SJCRH30 (cell line): ENCODE data around the gene RPL15. TPM values are rescaled to one million over a fixed set of nuclear protein-coding genes. Genes with fewer than 3 reads are reported as not detected.
"Not testable (repeated sequence)": the region's sequence is repeated elsewhere in the genome, so short reads cannot be mapped to it uniquely, and the experiment has no call there.

Experiments used
- DNase-seq, 2 experiments: peaks; one replicate each; pipeline ENCODE4 v3.0.0-alpha.2; 2015 to 2020
- H3K27ac ChIP-seq: fragments of 250-450 bp; sonication (Bioruptor Pico); 2 replicates; pipeline ENCODE4 v1.5.1; 2020; ENCODE audit warnings: mild to moderate bottlenecking, moderate library complexity
- H3K27me3 ChIP-seq: fragments of 250-450 bp; sonication (Bioruptor Pico); 2 replicates; pipeline ENCODE4 v1.5.1; 2020; ENCODE audit warnings: mild to moderate bottlenecking, moderate library complexity
- H3K36me3 ChIP-seq: fragments of 250-450 bp; sonication (Bioruptor Pico); 2 replicates; pipeline ENCODE4 v1.5.1; 2020; ENCODE audit warnings: mild to moderate bottlenecking, moderate library complexity
- H3K4me1 ChIP-seq: fragments of 250-450 bp; sonication (Bioruptor Pico); 2 replicates; pipeline ENCODE4 v1.5.1; 2020; ENCODE audit warnings: mild to moderate bottlenecking, moderate library complexity
- H3K4me3 ChIP-seq: fragments of 250-450 bp; sonication (Bioruptor Pico); 2 replicates; pipeline ENCODE4 v1.5.1; 2020; ENCODE audit warnings: mild to moderate bottlenecking, moderate library complexity
- H3K9me3 ChIP-seq: fragments of 250-450 bp; sonication (Bioruptor Pico); replicated peaks from 2 replicates; pipeline ENCODE4 v1.5.1; 2020; ENCODE audit warnings: mild to moderate bottlenecking, moderate library complexity
- total RNA-seq: library from RNA; depleted of rRNA; stranded (reverse); fragments of >200 nt; shearing (Covaris generic); gene quantifications from 2 replicates; pipeline ENCODE4 v1.2.3, GENCODE V29; 2014

Gene RPL15
- total RNA-seq, 1 experiment from 2014 or later = 5,670 TPM

- Histone ChIP-seq H3K27ac (no peak overlapping the region), H3K36me3 (peaks cover 37% of the 10 kb centered on the region), H3K4me3 (no peak overlapping the region), H3K27me3 (no peaks in the 10 kb centered on the region), H3K4me1 (peaks cover 14% of the 10 kb centered on the region), H3K9me3 (no peaks in the 10 kb centered on the region)
- no peak for DNase-seq
These were observed 3.8 kb upstream of the RPL15 start for GRCh38 chr3:23913182-23913581.

- no peak for DNase-seq
- no peaks in the 10 kb centered on the region for H3K9me3 ChIP-seq
- H3K4me3 ChIP-seq = no peak overlapping the region
- peaks cover 17% of the 10 kb centered on the region for H3K4me1 ChIP-seq
- no peaks in the 10 kb centered on the region for H3K27me3 ChIP-seq
- H3K36me3 ChIP-seq = peaks cover 41% of the 10 kb centered on the region
- no peak overlapping the region for H3K27ac ChIP-seq
These were observed 2.8 kb upstream of the RPL15 start for GRCh38 chr3:23913873-23914743.

DNA sequence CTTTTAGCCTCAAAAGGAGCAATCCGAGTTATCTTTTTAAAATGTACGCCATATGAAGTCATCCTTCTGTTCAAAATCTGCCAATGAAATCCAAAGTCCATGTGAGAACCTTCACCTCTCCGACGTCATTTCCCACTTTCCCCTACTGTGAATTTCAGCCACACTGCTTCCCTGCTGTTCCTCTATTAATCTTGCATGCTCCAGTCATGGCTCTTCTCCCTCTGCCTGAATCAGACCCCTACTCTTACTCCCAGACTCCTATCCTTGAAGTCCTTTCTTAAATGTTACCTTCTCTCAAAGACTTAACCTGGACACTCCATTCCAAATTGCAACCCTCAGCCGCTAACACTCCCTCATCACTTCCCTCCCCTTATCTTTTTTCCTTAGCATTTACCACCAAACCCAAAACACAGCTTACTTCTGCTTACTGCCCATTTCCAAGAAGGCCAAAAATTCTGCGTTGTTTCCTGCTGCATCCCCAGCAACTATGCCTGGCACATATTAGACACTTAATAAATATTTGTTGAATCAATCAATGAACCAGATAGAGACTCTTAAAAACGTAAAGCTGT, 1.3 kb upstream of the RPL15 start:
- Histone ChIP-seq H3K4me3 (peak overlapping the region; percentile 83), H3K27ac (peak overlapping the region; percentile 85; the same call in 1 of the 2 replicates), H3K9me3 (no peaks in the 10 kb centered on the region), H3K4me1 (peaks cover 17% of the 10 kb centered on the region), H3K27me3 (no peaks in the 10 kb centered on the region), H3K36me3 (peaks cover 44% of the 10 kb centered on the region)
- DNase-seq = peak; percentile 34 to 70

DNA sequence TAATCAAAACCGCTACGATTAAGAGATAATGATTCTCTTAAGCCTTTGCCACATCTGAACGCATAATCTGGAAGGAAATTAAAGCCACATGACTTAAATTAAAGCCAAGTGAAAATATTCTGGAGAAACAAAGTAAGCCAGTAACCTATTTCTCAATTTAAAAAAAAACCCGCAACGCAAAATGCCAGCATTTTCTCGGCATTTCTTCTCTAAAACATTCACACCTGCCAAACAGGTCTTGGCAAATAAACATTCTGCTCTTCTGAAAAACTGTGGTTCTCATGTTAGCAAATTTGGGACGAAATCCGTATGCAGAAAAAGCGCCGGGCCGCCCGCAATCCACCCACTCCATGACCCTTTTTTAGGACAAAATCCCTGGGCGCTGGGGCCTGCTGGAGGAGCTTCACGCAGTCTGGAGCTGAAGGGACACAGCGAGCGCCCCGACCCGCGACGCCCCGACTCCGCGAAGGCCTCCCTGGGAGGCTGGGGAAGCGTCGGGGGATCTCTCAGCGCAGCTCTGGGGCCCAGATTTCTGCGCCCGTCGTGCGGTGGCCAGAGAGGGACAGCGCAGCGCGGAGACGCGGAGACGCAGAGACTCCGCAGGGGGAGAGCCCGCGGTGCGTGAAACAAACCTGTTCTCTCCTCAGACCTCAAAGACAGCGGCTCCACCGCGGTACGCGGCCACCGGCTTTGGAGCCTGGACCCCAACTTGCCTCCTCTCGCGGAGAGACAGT, 613 bp upstream of the RPL15 start:
- Histone ChIP-seq H3K27ac (peak overlapping the region; percentile 85), H3K4me3 (peak overlapping the region; percentile 83), H3K27me3 (no peaks in the 10 kb centered on the region), H3K36me3 (peaks cover 46% of the 10 kb centered on the region), H3K4me1 (peaks cover 17% of the 10 kb centered on the region), H3K9me3 (no peaks in the 10 kb centered on the region)
- no peak for DNase-seq

DNA sequence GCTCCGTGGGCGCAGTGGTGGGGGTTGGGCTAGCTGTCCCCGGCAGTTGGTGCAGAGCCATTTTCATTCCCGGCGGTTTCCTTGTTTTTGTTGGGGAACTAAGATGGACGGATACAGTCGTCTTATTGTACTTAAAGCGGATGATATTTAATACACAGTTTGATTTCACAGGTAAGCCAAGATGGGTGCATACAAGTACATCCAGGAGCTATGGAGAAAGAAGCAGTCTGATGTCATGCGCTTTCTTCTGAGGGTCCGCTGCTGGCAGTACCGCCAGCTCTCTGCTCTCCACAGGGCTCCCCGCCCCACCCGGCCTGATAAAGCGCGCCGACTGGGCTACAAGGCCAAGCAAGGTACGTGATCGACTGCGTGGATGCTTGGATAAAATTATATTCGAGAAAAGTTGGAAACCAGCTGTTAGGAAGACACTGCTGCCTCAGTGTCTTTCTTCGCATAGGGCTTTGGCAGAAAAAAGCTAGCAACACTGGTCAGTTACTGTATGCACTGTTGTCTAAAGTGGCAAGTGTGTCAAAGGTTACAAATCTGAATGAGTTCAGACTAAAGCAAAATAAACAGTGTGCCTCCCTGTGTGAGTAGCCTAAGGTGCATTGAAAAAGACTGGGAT, 859 bp downstream of the RPL15 start:
- not testable (repeated sequence) for H3K27me3 ChIP-seq, H3K9me3 ChIP-seq, H3K4me1 ChIP-seq
- peak overlapping the region; percentile 83 for H3K4me3 ChIP-seq
- peak overlapping the region; percentile 85 for H3K27ac ChIP-seq
- peaks cover 47% of the 10 kb centered on the region for H3K36me3 ChIP-seq
- peak; percentile 73 to 79 for DNase-seq

GRCh38 chr3:23918331-23918730, 1.4 kb downstream of the RPL15 start:
- H3K36me3 ChIP-seq = peaks cover 43% of the 10 kb centered on the region
- DNase-seq, H3K9me3 ChIP-seq, H3K27me3 ChIP-seq: not testable (repeated sequence)
- H3K4me1 ChIP-seq = peaks cover 12% of the 10 kb centered on the region
- H3K4me3 ChIP-seq = peak overlapping the region; percentile 83
- peak overlapping the region; percentile 85; the same call in 1 of the 2 replicates for H3K27ac ChIP-seq

- Histone ChIP-seq H3K9me3 (no peaks in the 10 kb centered on the region), H3K4me3 (no peak overlapping the region), H3K27me3 (no peaks in the 10 kb centered on the region), H3K4me1 (peaks cover 20% of the 10 kb centered on the region), H3K36me3 (peaks cover 38% of the 10 kb centered on the region), H3K27ac (no peak overlapping the region)
- DNase-seq = no peak
These were observed 2.7 kb downstream of the RPL15 start for GRCh38 chr3:23919628-23920027.

- Histone ChIP-seq H3K36me3 (peaks cover 38% of the 10 kb centered on the region), H3K4me1 (peaks cover 15% of the 10 kb centered on the region), H3K9me3 (no peaks in the 10 kb centered on the region), H3K27me3 (no peaks in the 10 kb centered on the region), H3K4me3 (no peak overlapping the region), H3K27ac (no peak overlapping the region)
- peak in 1 of 2 experiments; percentile 28 for DNase-seq
These were observed 3.3 kb downstream of the RPL15 start for GRCh38 chr3:23920151-23920655.

DNA sequence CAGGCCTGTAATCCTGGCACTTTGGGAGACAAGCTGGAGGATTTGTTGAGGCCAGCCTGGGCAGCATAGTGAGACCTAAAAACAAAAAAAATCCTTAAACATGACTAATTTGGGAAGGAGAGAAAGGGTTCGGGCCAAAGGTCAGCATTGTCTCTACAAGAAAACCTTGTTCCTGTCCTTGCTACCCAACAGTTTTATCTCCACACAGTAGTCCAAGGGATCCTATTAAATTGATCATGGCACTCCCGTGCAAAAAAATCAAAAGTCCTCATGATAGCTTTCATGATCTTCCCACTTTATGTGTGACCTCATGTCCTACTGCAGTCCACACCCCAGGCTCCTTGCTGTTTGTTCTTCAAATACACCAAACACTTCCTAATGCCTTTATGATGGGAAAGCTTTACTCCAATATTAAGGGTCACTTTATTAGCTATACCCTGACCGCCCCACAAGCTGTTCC, 4.2 kb downstream of the RPL15 start:
- Histone ChIP-seq H3K4me1 (peaks cover 15% of the 10 kb centered on the region), H3K27me3 (no peaks in the 10 kb centered on the region), H3K27ac (no peak overlapping the region), H3K4me3 (no peak overlapping the region), H3K36me3 (peaks cover 40% of the 10 kb centered on the region), H3K9me3 (no peaks in the 10 kb centered on the region)
- peak in 1 of 2 experiments; percentile 45 for DNase-seq

DNA sequence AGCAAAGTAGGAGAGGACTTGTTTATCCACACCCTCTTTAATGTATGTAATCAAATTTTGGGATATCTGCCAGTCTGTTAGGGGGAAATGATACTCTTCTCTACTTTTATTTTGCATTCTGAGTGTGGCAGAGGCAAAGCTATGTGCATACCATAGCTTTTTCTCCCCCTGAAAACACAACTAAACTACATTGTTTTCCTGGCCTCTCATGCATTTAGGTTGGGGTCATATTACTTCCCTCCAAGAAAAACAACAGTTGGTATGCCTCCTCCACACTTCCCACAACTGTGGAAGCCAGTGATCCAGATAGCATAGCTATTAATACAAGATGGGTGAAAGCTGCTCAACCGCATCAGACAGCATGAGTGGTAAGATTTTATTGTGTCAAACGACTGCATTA, 6.9 kb downstream of the RPL15 start:
- Histone ChIP-seq H3K27me3 (no peaks in the 10 kb centered on the region), H3K27ac (0 out of 2 replicates have a peak overlapping the region, but pooled peaks have one; percentile 6), H3K9me3 (no peaks in the 10 kb centered on the region), H3K4me1 (peaks cover 14% of the 10 kb centered on the region), H3K36me3 (peaks cover 27% of the 10 kb centered on the region), H3K4me3 (no peak overlapping the region)
- DNase-seq = peak; percentile 76 to 93

DNA sequence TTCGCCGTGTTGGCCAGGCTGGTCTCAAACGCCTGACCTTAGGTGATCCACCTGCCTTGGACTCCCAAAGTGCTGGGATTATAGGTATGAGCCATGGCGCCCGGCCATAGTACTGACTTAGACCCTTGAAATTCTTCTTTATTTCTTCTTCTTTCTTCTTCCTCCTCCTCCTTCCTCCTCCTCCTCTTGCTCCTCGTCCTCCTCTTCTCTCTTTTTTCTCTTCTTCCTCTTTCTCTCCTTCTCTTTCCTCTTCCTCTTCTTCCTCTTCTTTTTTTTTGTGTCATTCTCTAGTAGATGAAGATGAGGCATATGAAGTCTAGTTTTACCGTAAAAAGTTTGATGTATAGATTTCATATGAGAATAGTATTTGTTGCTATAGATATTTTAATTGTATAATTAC, 9.3 kb downstream of the RPL15 start:
- no peak overlapping the region for H3K4me3 ChIP-seq
- H3K4me1 ChIP-seq = peaks cover 12% of the 10 kb centered on the region
- no peaks in the 10 kb centered on the region for H3K9me3 ChIP-seq
- H3K27me3 ChIP-seq = no peaks in the 10 kb centered on the region
- DNase-seq = no peak
- peaks cover 3% of the 10 kb centered on the region for H3K36me3 ChIP-seq
- no peak overlapping the region for H3K27ac ChIP-seq

DNA sequence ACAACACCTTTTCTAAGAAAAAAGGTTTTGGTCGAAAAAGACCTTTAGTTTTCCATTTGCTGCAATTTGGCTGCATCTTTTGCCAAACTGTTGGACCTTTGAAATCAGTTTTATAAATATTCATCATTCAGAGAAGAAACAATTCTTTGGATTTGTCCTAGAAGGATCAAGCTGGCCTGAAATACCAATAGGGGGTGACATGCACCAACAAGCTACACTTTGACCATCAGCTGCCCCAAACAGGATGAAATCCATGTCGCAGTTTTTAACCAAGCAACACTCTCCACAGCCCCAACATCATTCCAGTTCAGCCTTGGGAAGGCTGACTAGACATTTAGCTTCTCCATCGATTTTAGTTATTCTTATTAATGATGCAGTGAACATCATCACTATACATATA, 9.8 kb downstream of the RPL15 start:
- no peak for DNase-seq
- no peaks in the 10 kb centered on the region for H3K27me3 ChIP-seq
- no peak overlapping the region for H3K27ac ChIP-seq
- H3K4me3 ChIP-seq = no peak overlapping the region
- peaks cover 2% of the 10 kb centered on the region; the same call in 1 of the 2 replicates for H3K36me3 ChIP-seq
- H3K4me1 ChIP-seq = peaks cover 12% of the 10 kb centered on the region
- no peaks in the 10 kb centered on the region for H3K9me3 ChIP-seq

GRCh38 chr3:23928524-23928923, 11.6 kb downstream of the RPL15 start:
- Histone ChIP-seq H3K4me3 (no peak overlapping the region), H3K27me3 (no peaks in the 10 kb centered on the region), H3K36me3 (peaks cover 2% of the 10 kb centered on the region; the same call in 1 of the 2 replicates), H3K4me1 (peaks cover 6% of the 10 kb centered on the region), H3K27ac (no peak overlapping the region), H3K9me3 (no peaks in the 10 kb centered on the region)
- no peak for DNase-seq

- no peaks in the 10 kb centered on the region for H3K9me3 ChIP-seq
- no peak overlapping the region for H3K27ac ChIP-seq
- DNase-seq = no peak
- no peaks in the 10 kb centered on the region for H3K4me1 ChIP-seq
- no peaks in the 10 kb centered on the region for H3K27me3 ChIP-seq
- no peaks in the 10 kb centered on the region for H3K36me3 ChIP-seq
- H3K4me3 ChIP-seq = no peak overlapping the region
These were observed 14.7 kb downstream of the RPL15 start for GRCh38 chr3:23931597-23931996.
